PC-3 (cell line): ENCODE measurements around the gene PPFIA1.

ENCODE experiments used
- EZH2 ChIP-seq: fragments of 300-600 bp; sonication (generic); IDR thresholded peaks from one replicate; pipeline ENCODE4 v1.6.1; 2017; ENCODE audit warnings: antibody characterized with exemption, mild to moderate bottlenecking, low read length; ENCODE audit not compliant: unreplicated experiment
- EZH2phosphoT487 ChIP-seq: fragments of 300-600 bp; sonication (generic); IDR thresholded peaks from 2 replicates; pipeline ENCODE4 v1.6.1; 2018; ENCODE audit warnings: mild to moderate bottlenecking, antibody characterized with exemption, low read length, borderline replicate concordance
- TF ChIP-seq, protein P1 (sequence below): fragments of 300-600 bp; sonication (generic); conservative IDR thresholded peaks from 2 replicates; pipeline ENCODE4 v1.5.1; 2017; ENCODE audit warnings: antibody characterized with exemption, low read depth, mild to moderate bottlenecking, low read length

DNA sequence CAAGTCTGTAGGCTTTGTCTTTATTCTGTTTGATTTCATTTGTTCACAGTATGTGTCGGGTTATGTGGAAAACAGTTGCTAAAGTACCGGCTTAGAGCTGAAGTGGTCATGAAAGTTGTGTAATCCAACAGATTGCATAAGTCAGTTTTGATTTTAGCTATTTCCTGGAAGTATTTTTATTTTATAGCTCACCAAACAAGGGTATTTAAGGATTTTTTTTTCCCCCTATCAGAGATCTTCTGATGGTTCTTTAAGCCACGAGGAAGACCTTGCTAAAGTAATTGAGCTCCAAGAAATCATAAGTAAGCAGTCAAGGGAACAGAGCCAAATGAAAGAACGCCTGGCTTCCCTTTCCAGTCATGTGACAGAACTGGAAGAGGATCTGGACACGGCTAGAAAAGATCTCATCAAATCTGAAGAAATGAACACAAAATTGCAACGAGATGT, 55.9 kb downstream of the PPFIA1 start:
- no peak for TF ChIP-seq EZH2phosphoT487
- TF ChIP-seq, protein P1, sequence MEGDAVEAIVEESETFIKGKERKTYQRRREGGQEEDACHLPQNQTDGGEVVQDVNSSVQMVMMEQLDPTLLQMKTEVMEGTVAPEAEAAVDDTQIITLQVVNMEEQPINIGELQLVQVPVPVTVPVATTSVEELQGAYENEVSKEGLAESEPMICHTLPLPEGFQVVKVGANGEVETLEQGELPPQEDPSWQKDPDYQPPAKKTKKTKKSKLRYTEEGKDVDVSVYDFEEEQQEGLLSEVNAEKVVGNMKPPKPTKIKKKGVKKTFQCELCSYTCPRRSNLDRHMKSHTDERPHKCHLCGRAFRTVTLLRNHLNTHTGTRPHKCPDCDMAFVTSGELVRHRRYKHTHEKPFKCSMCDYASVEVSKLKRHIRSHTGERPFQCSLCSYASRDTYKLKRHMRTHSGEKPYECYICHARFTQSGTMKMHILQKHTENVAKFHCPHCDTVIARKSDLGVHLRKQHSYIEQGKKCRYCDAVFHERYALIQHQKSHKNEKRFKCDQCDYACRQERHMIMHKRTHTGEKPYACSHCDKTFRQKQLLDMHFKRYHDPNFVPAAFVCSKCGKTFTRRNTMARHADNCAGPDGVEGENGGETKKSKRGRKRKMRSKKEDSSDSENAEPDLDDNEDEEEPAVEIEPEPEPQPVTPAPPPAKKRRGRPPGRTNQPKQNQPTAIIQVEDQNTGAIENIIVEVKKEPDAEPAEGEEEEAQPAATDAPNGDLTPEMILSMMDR = no peak
- no peak for TF ChIP-seq EZH2
